Activated T-cell treated with anti-CD3 and anti-CD28 coated beads, Interleukin-2, amount 50 U/mL, for 48 hours (primary cell): ENCODE data around the gene CCDC85C.

Source experiments
- DNase-seq, 2 experiments: peaks; one replicate each; pipeline ENCODE4 v3.0.0-alpha.2; 2020

The CCDC85C gene

DNA sequence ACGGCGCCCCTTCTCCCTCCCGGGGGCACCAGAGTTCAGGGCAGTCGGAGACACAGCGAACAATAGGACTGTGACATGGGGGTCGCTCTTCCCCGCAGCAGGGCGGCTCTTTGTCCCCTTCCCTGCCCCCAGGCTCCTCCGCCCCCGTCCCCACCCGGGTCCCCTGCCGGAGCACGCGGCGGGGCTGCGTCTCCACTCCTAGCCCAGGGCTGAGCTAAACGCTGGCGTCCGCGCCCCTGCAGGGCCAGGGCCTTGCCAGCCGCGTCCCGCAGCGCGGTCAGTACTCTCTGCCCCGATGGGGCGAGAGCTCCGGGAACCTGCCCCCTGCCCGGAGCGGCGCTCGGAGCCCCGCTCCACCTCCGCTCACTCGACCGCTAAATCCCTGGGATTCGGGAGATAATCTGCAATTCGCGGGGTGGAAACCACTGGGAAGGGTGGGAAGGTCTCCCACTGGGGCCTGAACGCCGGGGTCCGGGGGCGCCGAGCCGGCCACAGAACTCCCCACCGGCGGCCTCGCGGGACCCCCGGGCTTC, 825 bp upstream of the CCDC85C start:
- DNase-seq = peak in 1 of 2 experiments; percentile 52

DNA sequence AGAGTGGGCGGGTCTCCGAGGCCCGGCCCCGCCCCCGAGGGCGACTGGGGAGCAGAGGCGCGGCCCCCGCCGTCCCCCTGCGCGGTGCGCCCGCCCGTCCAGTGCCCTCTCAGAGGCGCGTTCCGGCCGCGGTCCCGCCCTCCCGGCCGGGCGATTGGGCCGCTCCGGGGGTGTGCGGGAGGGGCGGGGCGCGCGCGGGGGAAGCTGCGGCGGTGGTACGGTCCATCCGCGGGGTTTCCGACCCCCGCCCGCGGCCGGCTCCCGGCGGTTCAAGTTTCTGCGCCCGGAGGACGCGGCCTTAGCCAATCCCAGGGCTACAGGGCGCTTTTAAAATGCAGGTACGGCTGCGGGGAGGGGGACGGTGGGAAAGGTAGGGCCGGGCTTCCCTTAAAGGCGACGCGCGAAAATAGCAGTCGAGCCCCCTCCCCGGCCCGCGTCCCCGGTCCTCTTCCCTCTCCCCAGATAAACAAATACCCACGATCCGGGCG, 315 bp upstream of the CCDC85C start:
- DNase-seq = peak; percentile 92 to 95

DNA sequence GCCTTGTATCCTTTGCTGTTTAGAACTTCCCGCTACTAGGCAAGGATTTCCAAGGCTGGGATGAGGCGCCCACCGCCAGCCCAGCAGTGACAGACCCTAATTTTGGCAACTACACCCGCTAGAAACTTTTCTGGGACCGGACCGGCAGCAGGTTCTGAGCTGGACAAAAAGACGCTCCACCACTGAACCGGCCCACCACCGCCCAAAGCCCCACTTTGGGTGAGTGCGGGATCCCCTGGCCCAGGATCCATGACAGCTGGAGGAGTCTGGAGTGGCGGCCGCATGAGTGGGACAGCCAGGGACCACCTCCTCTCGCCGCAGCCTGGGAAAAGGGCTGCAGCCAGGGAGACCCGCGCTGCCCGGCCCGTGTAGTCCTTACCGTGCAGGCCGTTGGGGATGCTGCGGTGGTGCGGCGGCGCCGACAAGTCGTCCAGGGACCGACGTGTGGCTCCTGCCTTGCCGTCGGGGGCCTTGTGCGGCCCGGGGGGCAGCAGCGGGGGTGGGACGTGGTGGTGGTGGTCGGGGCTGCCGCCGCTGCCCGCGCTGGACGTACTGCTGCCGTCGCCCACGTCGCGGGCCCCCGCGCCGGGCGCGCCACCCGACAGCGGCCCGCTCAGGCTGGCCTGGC, 1.1 kb downstream of the CCDC85C start:
- no peak for DNase-seq

DNA sequence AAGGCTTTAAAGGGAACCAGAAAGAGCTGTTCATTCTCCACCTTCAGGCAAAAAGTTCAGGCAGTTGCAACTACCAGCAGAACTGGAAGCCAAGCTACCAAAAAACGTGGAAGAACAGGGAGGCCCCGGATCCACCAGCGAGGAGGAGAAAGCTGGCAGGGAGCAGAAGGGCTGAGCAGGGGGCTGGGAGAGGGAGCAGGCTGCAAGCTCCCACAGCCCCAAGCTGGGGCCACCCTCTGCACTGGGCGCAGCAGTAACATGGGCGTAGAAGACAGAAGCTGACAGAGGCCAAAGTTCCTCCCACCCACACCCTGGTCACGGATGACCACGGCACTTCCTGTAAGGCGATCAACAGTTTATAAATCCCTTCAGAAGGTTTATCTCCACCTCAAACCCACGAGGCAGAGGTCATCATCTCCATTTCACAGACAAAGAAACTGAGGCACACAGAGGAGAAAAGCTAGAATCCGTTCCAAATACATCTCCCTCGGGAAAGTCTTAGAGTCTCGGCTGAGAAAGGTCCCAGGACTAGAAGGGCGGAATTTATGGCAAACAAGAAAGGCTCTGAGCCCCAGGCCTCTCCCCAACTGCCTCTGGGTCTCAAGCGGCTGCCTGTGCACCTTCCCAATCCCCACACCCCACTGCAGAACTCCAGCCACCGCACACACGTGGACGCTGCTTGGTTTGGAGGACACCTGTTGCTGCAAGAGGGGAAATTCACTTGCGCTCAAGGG, 1.8 kb downstream of the CCDC85C start:
- DNase-seq = peak in 1 of 2 experiments; percentile 25

- no peak for DNase-seq
These were observed 2.6 kb downstream of the CCDC85C start for GRCh38 chr14:99601361-99601831.

DNA sequence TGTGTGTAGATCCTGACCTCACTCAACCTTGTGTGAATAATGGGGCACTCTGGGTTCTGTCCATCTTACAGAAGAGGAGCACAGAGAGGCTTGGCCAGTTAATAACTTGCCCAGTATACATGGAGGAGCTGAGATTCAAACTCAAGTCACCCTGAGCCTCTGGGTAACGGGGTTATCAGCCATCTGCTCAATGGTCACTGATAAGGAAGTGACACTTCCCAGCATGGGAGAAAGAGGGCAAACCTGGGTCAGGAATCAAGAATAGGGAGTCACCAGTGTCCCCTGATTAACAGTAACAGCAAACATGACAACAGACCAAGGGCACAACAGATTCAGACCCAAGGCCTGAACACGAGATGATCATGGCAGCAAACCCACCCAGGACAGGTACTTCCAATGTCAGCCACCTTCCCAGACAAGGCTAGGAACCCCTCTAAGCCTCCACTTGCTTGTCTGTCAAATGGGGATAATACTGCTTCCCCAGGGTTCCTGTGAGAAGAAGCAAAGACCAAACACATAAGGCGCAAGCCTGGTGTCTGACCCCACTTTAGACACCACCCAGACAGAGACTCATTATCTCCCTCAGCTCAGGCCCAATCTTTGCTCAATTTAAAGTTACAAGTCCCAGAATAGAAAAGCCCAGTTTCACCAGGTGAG, 3.6 kb downstream of the CCDC85C start:
- no peak for DNase-seq

DNA sequence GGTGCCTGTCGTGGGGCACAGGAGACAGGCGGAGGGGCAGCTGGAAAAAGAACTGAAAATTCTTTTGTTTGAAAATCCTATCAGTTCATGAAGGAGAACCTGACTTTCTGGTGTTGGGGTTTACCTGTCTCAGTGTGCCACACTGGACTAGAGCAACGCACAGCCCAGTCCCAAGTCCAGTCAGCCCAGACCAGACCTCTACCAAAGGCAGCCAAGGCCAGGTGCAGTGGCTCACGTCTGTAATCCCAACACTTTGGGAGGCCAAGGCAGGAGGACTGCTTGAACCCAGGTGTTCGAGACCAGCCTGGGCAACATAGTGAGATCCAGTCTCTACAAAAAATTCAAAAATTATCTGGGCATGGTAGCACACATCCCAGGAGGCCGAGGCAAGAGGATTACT, 4.6 kb downstream of the CCDC85C start:
- no peak for DNase-seq

- no peak for DNase-seq
These were observed 5.2 kb downstream of the CCDC85C start for GRCh38 chr14:99598774-99599173.

GRCh38 chr14:99597911-99598600, 6.0 kb downstream of the CCDC85C start:
- no peak for DNase-seq

GRCh38 chr14:99596772-99597171, 7.2 kb downstream of the CCDC85C start:
- no peak for DNase-seq

- DNase-seq = no peak
These were observed 7.9 kb downstream of the CCDC85C start for GRCh38 chr14:99596071-99596627.

DNA sequence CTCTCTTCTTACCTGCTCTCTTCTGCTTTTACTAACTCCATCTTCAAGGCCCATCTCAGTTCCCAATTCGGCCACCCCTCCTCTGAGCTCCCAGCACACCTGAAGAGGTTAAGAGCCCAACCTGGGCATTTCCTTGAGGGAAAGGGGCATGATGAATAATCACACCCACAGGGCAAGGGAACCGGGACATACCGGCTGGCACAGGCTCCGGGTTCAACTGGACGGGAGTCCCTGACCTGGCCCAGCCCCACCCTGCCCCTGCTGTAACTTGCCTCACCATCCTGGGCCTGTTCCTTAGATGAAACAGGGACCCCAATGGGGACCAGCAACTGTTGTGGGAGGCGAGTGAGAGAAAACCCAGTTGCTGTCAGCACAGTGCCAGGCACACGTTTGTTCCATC, 8.5 kb downstream of the CCDC85C start:
- DNase-seq = no peak

- DNase-seq = peak; percentile 51 to 58
These were observed 9.0 kb downstream of the CCDC85C start for GRCh38 chr14:99595034-99595433.

DNA sequence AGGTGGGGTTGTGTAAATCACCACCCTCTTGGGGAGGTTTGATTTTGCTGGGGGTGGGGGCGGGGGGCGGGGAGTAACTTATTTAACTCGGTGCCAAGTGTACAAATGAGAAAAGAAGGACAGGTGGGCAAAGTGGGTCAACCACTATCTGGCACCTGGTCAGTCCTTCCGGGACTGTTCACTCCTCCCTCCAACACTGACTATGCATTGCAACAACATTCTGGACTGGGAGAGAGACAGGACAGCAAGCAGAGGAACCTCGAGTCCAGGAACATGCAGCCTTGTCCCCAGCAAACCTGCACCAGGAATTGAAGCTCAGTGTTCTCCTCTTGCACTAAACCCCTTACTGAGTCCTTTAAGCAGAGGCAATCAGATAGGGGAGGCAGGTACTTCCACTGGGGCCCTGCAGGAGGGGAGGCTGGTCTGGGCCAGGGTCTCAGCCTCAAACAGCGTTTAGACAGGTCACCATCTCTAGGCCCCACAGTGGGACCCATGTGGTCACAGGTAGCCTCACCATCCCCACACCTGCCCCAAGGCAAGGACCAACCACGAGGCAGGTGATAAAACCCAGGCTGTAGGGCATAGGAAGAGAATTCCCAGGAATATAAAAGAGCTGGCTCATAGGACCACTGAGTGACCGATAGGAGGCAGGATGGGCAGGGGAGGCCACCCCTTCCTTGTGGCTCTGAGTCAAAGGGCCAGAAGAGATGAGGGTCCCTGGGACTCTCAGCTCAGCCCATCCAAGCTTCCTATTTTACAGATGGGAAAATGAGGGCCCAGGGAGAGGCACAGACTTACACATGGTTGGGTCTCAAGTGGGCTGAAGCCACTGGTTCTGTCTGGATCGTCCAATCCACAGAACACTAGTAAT, 9.8 kb downstream of the CCDC85C start:
- no peak for DNase-seq

DNA sequence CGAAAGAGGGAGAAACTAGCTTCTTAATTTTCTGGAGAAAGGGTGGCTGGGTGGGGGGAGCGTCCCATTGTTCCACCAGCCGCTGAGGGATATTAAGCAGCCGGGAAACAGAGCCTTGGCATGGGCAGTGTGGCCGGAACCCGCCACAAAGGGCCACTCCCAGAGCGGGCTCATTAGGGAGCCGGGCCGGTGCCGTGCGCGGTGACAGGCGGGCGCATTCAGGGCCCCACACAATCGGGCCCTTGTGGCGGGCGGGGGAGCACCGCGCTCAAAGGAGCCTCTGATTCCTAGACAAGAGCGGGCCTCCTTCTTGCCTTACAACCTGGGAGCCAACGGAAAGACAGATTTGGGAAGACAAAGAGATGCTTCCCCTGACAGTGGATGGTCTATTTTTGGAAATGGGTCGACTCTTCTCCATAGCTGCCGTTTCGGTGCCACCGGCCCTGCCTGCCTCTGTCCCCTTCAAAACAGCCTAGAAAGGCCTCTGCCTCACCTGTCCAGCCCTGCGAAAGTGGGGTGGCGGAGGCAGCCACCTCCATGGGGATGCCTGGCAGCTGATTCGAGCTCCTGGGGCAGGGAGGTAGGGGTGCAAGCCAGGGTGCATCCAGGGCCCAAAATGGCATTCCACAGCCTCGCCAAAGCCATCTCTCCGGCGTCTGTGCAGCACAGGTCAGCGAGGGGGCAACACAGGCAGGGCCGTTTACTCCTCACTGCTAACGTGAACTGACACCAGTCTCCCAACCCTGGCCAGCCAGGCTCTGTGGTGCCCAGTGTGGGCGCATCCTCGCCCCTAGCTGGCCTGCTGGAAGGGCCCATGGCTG, 10.9 kb downstream of the CCDC85C start:
- no peak for DNase-seq

DNA sequence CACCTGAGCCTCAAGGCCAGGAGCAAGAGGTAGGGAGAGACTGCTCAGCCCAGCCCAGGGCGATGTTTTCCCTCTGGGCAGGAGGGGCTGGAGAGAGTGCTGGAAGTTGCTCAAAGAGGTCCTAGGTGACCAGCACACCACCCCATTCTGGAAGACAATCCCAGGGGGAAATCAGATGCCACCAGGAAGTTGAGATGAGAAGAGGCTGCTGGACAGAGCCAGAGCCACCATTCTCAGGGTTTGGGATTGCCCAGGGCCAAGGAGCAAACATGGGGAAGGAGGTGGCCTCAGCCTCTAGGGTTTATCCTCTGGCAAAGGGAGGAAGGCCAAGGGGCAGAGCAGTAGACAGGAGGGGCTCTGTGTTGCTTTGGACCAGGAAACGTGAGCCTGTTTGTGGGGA, 11.6 kb downstream of the CCDC85C start:
- DNase-seq = no peak

DNA sequence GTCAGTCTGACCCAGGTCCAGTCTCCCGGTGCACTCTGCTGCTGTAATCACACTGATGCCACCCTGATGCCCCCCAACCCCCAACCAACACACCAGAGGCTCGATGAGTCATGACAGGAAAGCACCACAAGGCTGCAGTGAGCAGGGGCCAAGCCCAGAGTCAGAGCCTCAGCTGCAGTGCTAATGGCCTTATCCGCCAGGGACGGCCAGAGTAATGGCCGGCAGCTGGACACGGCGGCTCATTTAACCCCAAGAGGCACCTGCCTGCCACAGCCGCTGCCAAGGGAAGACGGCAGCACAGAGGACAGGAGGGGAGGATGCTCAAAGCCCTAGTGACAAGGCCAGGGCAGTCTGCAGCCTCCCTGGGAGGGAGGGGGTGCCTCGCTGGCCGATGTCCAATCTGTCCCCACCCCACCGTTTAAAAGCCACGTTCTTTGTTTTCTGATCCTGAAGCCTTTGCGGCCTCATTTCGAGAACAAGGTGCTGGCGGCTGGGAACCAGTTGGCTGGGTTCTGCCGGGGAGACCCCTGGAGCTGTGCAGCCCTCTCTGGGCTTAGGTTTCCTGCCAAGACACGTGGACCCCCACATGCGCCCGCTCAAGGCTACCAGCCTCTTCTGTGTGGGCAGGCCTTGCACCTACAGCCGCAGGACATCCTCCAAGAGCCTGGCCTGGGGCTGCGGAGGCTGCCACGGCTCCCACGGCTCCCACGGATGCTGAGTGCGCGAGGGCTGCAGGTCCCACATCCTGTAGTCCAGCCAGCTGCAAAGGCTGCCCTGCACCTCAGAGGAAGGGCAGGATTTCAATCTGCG, 13.1 kb downstream of the CCDC85C start:
- no peak for DNase-seq

- no peak for DNase-seq
These were observed 14.1 kb downstream of the CCDC85C start for GRCh38 chr14:99589651-99590530.

DNA sequence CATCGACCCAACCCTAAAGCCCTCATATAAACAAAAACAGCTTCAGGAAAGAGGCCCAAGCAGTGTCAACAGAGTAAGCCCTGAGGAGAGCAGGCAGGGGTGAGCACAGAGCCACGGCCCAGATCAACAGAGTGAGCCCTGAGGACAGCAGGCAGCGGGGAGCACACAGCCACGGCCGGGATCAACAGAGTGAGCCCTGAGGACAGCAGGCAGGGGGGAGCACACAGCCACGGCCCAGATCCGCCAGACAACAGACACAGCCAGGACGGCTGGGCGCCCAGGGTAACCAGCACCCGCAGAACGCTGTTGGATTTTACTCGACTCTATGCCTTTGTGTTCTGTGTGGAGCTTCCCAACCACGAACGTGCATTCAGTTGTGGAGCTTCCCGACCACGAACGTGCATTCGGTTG, 15.0 kb downstream of the CCDC85C start:
- DNase-seq = no peak
